ENCODE measurements around the gene PODXL.

PODXL gene

DNA sequence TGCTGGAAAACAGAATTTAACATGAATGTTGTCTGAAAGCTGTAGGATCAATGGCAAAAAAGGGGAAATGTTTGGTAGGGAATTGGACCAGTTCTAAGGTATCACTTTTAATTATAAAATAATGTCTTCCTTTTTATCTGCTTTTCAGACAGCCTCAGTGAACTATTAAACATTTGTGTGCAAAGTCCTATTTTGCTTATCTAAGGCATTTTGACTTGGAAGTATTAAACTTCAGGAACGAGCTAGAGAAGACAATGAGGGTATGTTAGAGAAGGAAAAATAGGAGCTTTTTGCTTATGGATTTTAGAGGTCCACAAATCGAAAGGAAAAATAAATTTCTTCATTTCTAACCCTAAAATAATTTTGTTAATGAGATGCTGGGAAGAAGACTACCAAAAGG, 63.3 kb downstream of the PODXL start:
- H3K4me3 ChIP-seq (IDR thresholded peaks at IDR 0.05; ENCODE audit: insufficient read depth, low read depth, low read length), result no peak overlapping the region
- H2AFZ ChIP-seq (ENCODE audit: low read depth), result no peak overlapping the region
- no peak overlapping the region for H3K9ac ChIP-seq
- H3K79me2 ChIP-seq (ENCODE audit: insufficient read depth, low read depth), result no peaks in the 10 kb centered on the region
- H3K27ac ChIP-seq, result no peak overlapping the region
- no peaks in the 10 kb centered on the region for H3K36me3 ChIP-seq (ENCODE audit: insufficient read depth)
- no peaks in the 10 kb centered on the region for H3K4me1 ChIP-seq (ENCODE audit: low read depth, poor library complexity, severe bottlenecking)
- no peaks in the 10 kb centered on the region for H3K27me3 ChIP-seq (ENCODE audit: insufficient read depth, low read depth)
- no peak overlapping the region for H3K4me2 ChIP-seq
- no peak for TF ChIP-seq CTCF (conservative IDR thresholded peaks at IDR 0.05; ENCODE audit: low read depth, low read length)
- H4K20me1 ChIP-seq (ENCODE audit: insufficient read depth), result no peaks in the 10 kb centered on the region

- Histone ChIP-seq H3K9ac (no peak overlapping the region), H3K27me3 (ENCODE audit: insufficient read depth, low read depth) (no peaks in the 10 kb centered on the region), H2AFZ (ENCODE audit: low read depth) (no peak overlapping the region), H3K4me1 (ENCODE audit: low read depth, poor library complexity, severe bottlenecking) (no peaks in the 10 kb centered on the region), H3K27ac (no peak overlapping the region), H3K36me3 (ENCODE audit: insufficient read depth) (no peaks in the 10 kb centered on the region), H4K20me1 (ENCODE audit: insufficient read depth) (no peaks in the 10 kb centered on the region), H3K4me2 (no peak overlapping the region), H3K79me2 (ENCODE audit: insufficient read depth, low read depth) (no peaks in the 10 kb centered on the region), H3K4me3 (IDR thresholded peaks at IDR 0.05; ENCODE audit: insufficient read depth, low read depth, low read length) (no peak overlapping the region)
- no peak for TF ChIP-seq CTCF (conservative IDR thresholded peaks at IDR 0.05; ENCODE audit: low read depth, low read length)
These were observed 66.5 kb downstream of the PODXL start for GRCh38 chr7:131489881-131490280.

DNA sequence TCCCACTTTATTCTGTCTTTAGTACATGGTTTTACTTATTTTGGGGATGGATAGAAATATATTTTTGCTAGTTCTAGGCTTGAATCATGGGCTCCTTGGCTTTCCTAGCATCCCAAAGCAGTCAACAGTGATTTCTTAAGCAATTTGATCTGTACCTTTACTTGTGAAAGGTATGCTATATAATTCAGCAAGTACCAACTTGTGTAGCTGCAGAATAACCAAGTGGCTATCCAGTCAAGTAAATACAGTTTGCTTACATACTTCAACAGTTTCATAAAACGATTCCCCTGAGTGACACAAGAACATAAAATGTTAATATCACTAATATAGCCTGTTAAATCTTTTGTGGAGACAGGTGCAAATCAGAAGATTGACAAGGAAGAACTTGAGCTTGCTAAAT, 67.2 kb downstream of the PODXL start:
- H4K20me1 ChIP-seq (ENCODE audit: insufficient read depth), result no peaks in the 10 kb centered on the region
- no peak overlapping the region for H2AFZ ChIP-seq (ENCODE audit: low read depth)
- no peaks in the 10 kb centered on the region for H3K27me3 ChIP-seq (ENCODE audit: insufficient read depth, low read depth)
- H3K4me3 ChIP-seq (IDR thresholded peaks at IDR 0.05; ENCODE audit: insufficient read depth, low read depth, low read length), result no peak overlapping the region
- H3K4me2 ChIP-seq, result no peak overlapping the region
- no peaks in the 10 kb centered on the region for H3K79me2 ChIP-seq (ENCODE audit: insufficient read depth, low read depth)
- H3K9ac ChIP-seq, result no peak overlapping the region
- no peak for TF ChIP-seq CTCF (conservative IDR thresholded peaks at IDR 0.05; ENCODE audit: low read depth, low read length)
- H3K4me1 ChIP-seq (ENCODE audit: low read depth, poor library complexity, severe bottlenecking), result peaks cover 2% of the 10 kb centered on the region
- no peak overlapping the region for H3K27ac ChIP-seq
- H3K36me3 ChIP-seq (ENCODE audit: insufficient read depth), result no peaks in the 10 kb centered on the region

DNA sequence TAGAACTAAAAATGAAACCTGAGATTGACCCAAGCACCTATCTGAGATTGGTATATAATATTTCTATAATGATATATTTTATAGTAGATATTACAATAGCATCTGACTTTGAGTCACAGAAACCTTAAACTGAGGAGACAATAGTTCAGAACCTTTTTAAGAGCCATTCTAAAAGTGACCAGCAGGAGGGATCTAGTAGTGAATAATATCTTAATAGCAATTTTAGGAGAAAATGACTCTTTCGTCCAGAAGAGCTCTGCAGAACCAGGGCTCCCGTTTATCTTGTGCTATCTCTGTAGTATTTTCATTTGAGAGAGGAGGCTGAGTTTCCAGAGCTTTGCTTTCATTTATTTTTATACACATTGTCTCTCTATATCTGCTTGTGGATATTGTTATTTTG, 68.1 kb downstream of the PODXL start:
- no peak overlapping the region for H3K9ac ChIP-seq
- H3K27ac ChIP-seq, result no peak overlapping the region
- H3K36me3 ChIP-seq (ENCODE audit: insufficient read depth), result no peaks in the 10 kb centered on the region
- no peak overlapping the region for H3K4me2 ChIP-seq
- no peaks in the 10 kb centered on the region for H3K79me2 ChIP-seq (ENCODE audit: insufficient read depth, low read depth)
- peaks cover 10% of the 10 kb centered on the region for H3K4me1 ChIP-seq (ENCODE audit: low read depth, poor library complexity, severe bottlenecking)
- no peak overlapping the region for H2AFZ ChIP-seq (ENCODE audit: low read depth)
- H3K4me3 ChIP-seq (IDR thresholded peaks at IDR 0.05; ENCODE audit: insufficient read depth, low read depth, low read length), result no peak overlapping the region
- no peaks in the 10 kb centered on the region for H3K27me3 ChIP-seq (ENCODE audit: insufficient read depth, low read depth)
- TF ChIP-seq CTCF (conservative IDR thresholded peaks at IDR 0.05; ENCODE audit: low read depth, low read length), result peak; percentile 58; the same call in 1 of the 2 replicates
- no peaks in the 10 kb centered on the region for H4K20me1 ChIP-seq (ENCODE audit: insufficient read depth)

Measured in KMS-11 (cell line).